GM18861 (cell line): ENCODE data around the gene TRAPPC12.
"Not testable (repeated sequence)": the region's sequence is repeated elsewhere in the genome, so short reads cannot be mapped to it uniquely, and the experiment has no call there.

Experiments
- ATAC-seq: cut with Tn5 transposase; IDR thresholded peaks from one replicate; pipeline ENCODE4 v1.9.1; 2021; ENCODE audit not compliant: unreplicated experiment

Gene TRAPPC12

DNA sequence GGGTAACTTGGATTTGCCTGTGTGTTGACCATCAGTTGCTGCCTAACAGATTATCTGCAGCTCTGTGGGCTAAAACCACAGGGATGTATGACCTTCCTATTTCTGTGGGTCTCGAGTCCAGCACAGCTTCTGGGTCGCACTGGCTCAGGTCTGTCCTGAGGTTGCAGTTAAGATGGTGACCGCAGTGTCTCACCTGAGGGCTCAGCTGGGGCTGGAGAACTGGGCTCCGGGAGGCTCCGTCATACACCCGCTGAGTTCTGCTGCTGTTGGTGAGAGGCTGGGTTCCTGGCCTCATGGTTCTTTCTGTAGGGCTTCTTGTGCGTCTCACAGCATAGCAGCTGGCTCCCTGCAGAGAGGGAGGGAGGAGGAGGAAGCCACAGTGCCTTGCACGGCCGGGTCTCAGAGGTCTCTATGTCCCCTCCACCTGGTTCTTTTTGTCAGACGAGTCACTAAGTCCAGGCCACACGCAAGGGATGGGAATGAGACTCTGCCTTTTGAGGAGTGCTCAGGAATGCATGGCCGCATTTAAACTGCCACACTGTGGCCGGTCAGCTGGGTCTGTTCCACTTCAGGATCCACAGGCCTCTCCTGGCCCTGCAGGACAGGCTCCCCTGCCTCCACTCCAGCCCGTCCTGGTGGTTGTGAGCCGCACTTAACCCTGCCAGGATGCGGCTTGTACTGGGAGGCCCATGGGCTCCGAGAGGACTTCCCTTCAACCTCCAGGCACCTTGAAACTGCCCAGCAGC is 72.6 kb downstream of the TRAPPC12 start:
- ATAC-seq, result no peak

DNA sequence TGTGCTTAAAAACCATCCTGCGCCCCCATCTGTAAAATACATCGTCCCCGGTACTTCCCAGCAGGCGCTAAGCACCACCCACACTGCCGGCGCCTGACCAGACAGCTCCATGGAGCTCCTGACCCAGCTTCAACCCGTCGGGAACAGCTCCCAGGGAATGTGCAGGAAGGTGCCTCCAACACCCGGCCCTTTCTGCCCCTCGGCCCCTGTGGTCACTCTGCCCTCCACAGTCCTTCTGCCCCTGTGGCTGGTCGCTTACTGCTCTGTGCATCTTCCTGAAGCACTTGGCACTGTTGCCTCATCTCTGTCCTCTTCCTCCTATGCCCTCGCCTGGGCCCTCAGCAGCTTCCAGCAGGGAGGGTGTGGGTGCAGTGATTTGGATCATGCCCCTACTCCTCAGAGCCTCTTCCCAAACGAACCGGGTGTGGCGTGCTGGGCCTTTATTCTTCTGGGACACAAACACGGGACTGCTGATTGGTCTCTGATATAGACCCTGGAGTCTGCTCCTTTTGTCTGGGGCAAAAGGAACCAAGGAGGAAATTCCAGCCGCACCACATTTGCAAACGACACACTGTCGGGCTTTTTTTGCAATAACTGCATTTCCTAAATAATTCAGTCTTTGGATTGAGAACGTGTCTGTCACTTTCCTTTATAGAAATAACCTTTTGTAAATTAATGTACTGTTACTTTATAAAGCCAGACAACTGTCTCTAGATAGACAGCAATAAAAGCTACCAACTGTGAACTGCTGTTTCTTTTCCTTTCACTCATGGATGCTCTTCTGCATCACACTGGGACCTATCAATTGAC is 73.9 kb downstream of the TRAPPC12 start:
- no peak for ATAC-seq

DNA sequence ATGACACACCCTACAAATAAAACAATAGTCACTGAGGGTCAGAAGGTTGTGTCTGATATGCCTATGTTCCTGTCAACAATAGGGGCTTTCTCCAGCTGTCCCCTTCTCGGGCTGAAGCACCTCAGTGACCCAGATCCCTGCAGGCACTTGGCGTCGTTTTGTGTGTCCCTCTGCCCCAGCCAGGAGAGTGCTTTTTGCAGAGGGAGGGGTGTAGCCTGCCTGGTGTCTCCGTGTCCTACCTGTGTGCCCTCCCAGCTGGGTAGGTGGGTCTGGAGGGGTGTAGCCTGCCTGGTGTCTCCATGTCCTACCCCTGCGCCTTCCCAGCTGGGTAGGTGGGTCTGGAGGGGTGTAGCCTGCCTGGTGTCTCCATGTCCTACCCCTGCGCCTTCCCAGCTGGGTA is 74.5 kb downstream of the TRAPPC12 start:
- ATAC-seq, result not testable (repeated sequence)

DNA sequence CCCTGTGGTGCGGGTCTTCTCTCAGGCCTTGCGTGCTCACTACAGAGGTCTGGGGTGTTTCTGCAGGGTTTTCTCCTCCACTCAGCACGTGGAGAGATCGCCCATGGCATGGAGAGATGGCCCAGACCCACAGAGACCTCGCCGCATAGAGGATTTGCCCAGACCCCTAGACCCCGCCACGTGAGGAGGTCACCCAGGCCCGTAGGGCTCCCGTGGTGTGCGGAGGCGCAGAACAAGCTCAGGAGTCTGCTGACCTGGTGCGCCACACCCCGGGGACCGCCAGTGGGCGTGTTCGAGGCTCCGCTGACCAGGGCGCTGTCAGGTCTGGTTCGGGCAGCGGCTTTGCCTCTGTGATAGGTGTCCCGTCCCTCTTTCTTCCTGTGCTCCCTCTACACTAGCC is 75.3 kb downstream of the TRAPPC12 start:
- ATAC-seq, result no peak

DNA sequence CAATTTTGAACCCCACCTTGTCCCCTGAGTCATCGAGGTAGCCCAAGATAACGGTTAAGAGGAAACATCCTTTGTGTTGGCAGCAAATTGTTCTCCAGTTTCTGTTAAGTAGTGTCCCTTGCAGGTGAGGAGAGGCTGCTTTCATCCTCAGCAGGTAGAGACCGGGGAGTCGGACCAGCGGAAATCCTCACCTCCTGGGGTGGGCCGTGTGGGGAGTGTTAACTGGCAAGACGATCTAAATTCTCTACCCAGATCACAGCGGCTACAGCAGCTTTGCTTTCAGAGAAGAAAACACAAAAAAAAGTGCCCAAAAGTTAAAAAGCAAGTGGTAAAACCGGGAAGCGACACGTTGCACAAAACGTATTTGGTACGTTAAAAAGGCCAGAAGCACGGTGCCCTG is 76.6 kb downstream of the TRAPPC12 start:
- no peak for ATAC-seq

DNA sequence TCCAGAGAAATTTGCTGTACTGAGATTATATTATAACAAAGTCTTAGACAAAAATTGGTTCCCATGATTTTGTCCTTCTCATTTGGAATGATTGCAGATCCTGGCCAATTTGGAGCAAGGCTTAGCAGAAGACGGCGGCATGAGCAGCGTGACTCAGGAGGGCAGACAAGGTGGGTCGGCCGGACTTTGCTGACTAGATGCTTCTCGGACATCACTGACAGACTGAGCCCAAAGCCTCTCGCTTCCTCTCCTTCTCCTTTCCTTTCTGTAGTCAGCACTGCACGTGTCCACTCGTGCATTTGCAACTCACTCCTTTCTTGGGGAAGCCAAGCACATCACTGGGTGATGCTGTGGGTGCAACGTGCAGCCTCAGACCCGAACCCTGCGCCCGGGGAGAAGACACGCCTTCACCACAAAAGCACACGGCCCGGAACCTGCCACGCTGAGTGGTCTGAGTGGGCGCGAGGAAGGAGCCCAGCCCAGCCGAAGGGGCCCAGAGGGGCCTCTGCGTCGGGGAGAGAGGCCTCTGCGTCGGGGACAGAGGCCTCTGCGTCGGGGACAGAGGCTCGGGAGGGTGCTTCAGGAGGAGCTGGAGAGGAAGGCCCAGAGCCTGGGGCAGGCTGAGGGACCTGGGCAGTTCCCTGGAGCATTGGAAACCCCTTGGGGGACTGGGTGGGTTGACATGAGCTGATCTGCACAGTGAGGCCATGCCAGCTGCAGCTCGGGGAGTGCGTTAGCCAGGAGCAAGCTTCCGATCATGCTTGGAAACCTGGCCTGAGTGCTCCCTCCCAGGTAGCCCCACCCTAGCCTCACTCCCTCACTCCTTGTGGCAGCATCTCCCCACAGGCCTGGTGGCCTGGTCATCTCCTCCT is 78.3 kb downstream of the TRAPPC12 start:
- no peak for ATAC-seq

DNA sequence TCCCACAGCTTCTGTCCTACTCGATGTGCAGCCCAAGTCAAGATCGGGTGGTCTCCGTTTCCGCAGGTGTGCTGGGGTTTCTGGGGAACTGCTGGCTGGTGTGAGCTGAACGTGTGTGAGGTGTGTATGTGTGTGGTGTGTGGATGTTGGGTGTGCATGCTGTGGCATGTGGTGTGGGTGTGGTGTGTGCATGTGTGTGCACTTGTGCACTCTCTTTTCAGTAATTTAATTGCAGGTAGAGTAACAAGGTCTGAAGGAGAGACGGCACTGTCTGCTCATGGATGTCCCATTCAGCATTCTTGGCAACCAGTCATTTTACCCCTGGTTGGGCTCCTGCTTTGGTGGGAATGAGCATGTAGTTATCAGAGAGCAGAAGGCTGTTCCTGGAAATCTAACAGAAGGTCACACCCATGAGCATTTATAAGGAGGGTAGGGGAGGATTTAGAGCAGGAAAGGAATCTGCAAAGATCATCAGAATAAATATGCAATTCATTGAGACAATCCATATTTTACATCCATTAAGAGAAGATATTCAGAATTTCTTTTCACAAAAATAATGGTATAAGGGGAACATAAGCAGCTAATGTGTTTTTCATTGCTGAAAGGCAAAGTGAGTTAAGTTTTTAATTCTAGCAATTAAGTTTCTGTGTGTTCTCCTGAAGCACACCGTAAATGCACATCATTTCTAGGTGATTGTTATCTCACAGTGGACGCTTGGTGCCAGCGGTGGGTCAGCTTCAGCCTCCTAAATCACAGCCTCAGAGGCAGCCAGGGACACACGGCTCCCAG is 79.1 kb downstream of the TRAPPC12 start:
- ATAC-seq, result no peak

DNA sequence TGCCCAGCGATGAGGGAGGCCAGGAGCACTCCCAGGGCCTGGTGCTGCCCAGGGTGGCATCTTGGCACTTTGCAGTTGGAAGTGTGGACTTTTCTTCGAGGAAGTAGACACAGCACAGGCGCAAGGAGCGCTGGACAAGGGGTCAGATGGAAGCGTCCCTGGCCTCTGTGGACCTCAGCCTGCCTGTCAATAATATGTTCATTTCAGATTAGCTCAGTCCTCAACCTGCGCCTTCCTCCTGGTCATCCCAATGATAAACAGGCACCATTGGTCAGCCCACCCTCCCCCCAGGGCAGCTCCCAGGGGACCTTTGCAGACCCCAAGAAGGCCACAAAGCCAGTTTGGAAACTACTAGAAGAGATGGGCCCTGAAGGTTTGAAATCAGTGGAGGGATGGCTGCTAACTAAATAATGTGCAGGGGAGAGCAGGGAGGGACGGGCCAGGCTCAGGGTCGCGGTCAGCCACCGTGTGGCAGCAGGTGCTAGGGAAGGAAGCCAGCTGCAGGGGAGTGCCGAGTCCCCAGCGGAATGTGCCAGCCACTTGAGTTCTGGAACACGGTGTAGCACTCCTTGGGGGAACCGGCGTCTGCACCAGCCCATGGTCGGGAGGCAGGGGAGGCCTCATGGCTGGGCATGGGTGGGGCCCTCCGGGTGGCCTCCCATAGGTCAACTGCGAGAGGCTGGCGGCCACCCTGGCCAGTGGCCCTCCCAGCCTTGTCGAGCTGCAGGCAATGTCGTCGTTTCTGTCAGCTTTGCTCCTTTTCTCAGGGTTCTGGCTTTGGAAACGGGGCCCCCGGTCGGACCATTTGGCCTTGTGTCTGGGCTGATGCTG is 79.9 kb downstream of the TRAPPC12 start:
- ATAC-seq, result no peak

DNA sequence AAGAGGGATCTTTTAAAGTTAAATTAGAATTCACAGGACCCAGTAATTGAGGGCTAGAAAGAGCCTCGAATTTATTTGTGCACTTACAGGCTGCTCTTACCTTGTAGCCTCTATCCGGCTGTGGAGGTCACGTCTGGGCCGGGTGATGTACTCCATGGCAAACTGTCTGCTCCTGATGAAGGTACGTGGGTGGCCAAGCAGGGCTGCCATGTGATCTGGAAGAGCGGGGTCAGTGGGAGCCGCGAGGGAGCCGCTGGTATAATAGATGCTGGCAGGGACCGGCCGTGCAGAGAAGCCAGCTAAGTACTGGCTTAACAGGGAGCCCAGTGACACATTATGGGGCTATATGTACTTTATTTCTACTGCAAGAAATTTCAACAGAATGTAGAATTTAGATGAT is 80.7 kb downstream of the TRAPPC12 start:
- no peak for ATAC-seq

DNA sequence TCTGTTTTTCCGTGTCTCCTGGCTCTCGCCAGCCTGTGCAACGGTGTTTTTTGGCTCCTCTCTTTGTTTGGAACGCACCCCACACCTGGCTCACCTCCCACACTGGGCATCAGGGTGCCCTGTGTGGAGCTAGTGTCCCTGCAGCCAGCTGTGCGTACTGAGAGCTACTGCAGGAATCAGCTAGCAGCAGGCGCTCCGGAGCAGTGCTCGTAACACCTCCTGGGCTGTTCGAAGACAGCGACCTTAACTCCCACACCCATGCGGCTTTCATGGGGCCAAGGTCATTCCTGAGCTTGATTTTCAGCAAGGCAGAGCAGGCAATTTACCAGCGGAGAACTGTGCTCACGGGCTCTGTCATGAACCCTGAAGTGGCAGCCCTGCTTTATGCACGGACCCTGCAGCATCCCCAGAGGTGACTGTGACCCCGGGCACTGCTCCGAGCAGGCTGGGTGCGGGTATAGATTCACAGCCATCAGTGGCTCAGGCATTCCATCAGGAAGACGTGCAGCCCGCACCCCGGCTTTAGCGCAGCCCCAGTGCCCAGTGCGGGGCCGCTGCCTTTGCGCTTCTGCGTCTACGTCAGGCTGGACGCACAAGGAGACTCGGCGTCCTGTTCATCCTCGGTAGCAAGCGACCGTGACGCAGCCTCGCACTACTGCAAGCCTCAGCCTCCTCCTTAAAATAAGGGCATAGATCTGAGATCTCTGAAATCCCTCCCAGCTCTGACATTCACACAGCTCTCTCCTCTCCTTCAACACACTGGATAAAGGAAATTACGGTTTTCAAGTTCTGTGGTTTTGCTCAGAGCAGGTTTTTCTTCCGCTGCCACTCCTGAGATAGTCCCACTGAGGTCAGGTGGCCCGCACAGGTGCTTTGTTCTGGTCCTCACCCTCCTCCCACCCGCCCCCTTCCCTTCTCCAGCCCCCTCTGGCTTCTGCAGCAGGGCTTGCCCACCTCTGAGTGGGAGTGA is 81.6 kb downstream of the TRAPPC12 start:
- no peak for ATAC-seq

DNA sequence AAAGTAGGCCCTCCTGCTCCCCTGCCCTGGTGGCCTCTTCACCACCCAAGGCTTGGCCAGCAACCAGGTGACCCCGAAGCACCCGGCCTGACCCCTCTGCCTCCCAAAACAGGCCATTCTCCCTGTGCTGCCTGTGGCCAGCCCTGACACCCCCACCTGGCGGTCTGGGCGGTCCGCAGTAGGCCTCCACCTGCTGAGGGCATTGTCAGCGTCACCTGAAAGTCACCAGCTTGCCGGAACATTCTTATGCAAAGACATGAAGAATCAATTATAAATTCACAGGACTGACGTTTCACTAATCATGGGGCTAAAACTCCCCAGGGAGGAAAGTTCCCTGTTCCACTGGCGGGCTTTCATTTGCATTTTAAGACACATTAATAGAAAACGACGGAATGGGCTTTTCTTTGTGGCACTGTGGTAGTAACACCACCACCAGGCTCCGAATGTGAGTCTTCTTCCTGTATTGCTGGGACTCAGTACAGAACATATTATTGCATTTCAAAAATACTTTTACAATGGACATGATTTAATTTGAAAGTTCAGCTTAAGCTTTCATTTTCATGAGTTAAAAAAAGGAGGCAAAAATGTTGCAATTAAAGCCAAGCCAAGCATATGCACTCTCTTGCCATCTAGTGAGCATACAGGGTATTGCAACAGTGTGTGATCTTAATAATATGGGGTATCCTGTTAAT is 82.5 kb downstream of the TRAPPC12 start:
- peak; percentile 83 for ATAC-seq

DNA sequence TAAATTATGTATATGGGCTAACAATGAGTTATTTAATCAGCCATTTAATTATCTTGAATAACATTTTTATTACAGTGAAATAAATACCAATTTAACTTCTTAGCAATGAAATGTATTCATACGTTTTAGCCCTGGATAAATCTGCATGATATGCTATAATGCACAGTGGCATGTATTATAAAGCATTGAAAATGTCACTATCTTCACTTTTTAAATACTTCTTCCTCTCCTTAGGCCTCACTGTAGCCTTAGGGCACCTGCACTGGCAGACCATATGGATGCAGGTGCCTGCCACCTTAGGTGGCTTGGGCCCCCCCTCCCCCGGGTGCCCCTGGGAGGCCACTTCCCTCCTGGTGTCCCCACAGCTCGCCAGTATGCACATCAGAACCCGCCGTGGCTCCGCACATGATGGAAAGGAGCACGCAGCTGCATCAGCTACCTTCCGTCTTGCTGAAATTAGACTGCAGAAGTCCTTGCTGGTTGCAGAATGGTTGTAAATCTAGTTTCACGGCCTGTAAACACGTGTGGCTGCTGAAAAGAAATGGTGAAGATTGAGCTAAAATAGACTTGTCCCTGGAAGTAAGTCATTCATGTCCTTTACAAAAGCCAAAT is 83.1 kb downstream of the TRAPPC12 start:
- no peak for ATAC-seq

DNA sequence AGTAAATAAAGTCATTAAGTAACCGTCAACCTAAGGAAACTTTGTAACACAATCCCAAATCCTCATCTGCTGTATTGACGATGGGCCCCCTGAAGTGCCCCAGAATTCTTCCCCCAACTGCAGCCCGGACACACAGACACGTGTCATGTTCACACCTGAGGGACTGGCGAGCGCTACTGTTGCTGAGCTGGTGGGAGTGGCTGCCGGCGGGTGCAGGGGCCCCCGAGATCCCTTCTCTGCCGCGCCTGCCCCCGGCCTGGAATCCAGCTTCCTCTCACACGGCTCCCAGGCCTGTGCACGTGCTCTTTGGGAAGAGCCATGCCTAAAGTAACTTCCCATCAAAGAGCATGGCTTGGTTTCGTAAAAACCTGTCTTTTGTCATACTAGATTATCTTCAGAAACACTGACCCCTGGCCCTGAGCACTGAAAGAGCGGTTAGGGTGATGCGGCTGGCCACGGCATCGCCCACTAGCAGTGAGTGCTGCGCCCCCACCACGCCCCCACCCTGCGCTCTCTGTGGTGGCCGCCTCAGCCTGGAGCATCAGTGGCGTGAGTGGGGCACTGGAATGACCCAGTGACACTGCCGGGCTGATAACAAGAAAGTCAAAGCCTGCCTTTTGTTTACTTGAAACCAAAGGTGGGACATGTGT is 83.8 kb downstream of the TRAPPC12 start:
- ATAC-seq, result no peak

DNA sequence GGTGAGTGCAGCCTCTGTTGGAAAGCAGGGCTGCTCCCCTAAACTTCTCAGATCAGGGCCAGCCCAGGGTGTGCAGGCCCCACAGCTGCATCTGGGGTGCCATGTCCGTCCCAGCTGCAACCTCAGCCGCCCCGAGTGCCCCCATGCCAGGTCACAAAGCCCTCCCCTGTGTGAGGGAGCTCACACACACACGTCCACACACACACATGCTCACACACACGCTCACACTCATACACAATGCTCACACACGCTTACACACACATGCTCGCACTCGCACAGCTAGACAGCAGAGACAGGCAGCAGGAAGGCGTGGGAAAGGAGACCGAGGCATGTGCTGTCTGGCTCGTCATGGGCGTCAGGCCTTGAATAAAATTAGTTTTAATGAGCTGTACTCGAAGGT is 84.5 kb downstream of the TRAPPC12 start:
- ATAC-seq, result no peak

DNA sequence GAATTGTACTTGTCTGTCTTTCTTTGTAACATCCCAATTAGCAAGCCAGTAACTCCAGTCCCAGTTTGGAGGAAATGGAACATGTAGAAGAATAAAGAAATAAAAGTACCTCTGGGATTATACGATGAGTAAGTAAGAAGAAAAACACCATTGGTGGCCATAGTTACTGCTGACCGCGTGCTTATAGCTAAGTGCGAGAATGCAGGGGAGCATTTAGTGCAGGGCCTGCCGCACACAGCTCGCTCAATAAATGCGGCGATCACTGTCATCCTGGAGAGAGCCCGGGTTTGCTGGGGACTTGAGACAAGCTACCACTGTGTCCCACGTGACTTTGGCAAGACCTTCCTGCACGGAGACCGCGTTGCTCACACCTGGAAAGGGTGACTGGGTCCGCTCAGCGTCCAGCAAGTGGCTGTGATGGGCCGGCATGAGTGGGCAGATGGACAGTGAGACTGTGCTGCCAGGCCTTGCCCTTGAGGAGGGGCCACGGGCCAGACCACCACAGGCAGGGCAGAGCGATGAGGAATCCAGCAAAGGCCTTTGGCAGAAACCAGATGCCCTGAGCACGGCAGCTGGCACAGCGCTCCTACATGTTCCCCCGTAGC is 85.0 kb downstream of the TRAPPC12 start:
- no peak for ATAC-seq

DNA sequence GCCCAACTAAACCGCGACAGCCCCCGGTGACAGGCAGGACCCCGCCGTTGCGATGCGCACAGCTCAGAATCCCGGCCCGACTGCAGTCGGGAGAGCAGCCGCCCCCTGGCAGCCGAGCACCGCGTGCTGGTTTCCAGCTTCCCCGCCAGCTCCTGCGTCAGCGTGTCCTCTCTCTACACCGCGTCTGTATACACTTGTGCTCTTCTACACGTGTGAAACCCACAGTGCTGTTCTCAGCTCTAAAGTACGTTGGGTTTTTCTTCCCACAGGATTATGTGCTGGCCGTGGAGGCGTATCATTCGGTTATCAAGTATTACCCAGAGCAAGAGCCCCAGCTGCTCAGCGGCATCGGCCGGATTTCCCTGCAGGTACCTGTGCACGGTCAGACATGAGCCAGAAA is 85.8 kb downstream of the TRAPPC12 start:
- ATAC-seq, result no peak
